Measurements from ENCODE around the gene NEK7. TPM values are rescaled to one million over a fixed set of nuclear protein-coding genes. Genes with fewer than 3 reads are reported as not detected.

The NEK7 gene
- total and polyA plus RNA-seq, 2 of the 8 experiments (the other 6 are each of a cell fraction or from before 2014, with no cell fraction given) = 5.1 to 10.0 TPM

GRCh38 chr1:198151688-198152087 is 5.1 kb upstream of the NEK7 start:
- Histone ChIP-seq H3K27me3 (replicated peaks in 1 of 4; ENCODE audit: control insufficient read depth in 3 of 4, extremely low read depth in 1 of 4, insufficient read depth in 3 of 4, low read length in 3 of 4) (no peaks in the 10 kb centered on the region), H2BK20ac (ENCODE audit: low read length) (no peak overlapping the region), H4K5ac (ENCODE audit: insufficient read length, low read depth, low read length) (no peak overlapping the region), H2BK15ac (ENCODE audit: low read length) (no peak overlapping the region), H3K23me2 (ENCODE audit: low read depth, low read length) (no peaks in the 10 kb centered on the region), H2BK5ac (ENCODE audit: low read depth, low read length) (no peak overlapping the region), H3K9ac (replicated peaks in 1 of 4; ENCODE audit: extremely low read depth in 1 of 4, low read depth in 3 of 4, low read length in 3 of 4) (no peak overlapping the region), H4K20me1 (replicated peaks in 1 of 2; ENCODE audit: control insufficient read depth in 1 of 2, insufficient read depth in 2 of 2, low read length in 2 of 2) (no peaks in the 10 kb centered on the region), H2BK12ac (ENCODE audit: low read depth, low read length) (no peak overlapping the region), H3K18ac (ENCODE audit: extremely low read depth, low read length) (no peak overlapping the region), H3K4me3 (ENCODE audit: extremely low read depth in 1 of 4, insufficient read depth in 2 of 4, low read depth in 3 of 4, low read length in 4 of 4) (no peak overlapping the region), H3K36me3 (ENCODE audit: control insufficient read depth in 2 of 4, insufficient read depth in 4 of 4, low read length in 3 of 4) (no peaks in the 10 kb centered on the region), H3K4me1 (replicated peaks in 1 of 4; ENCODE audit: control insufficient read depth in 3 of 4, insufficient read depth in 4 of 4, low read length in 3 of 4) (peaks cover 0 to 2% (median 0%) of the 10 kb centered on the region in 4 experiments; a peak in 4 of 7 replicates), H2BK120ac (replicated peaks; ENCODE audit: low read depth, low read length) (no peak overlapping the region), H3K27ac (ENCODE audit: low read depth, low read length) (no peak overlapping the region), H3K23ac (ENCODE audit: insufficient read length) (no peak overlapping the region), H3K9me3 (ENCODE audit: insufficient read depth in 2 of 2, low read depth in 1 of 2, low read length in 1 of 2) (no peaks in the 10 kb centered on the region), H4K8ac (ENCODE audit: extremely low read depth, insufficient read depth, low read length) (no peak overlapping the region), H3K14ac (ENCODE audit: insufficient read length) (no peak overlapping the region), H3K4ac (replicated peaks; ENCODE audit: insufficient read length, low read depth, low read length) (no peak overlapping the region), H2AK5ac (ENCODE audit: low read depth, low read length) (no peak overlapping the region), H2AFZ (ENCODE audit: low read length) (no peak overlapping the region), H3K79me2 (ENCODE audit: control insufficient read depth in 1 of 2, insufficient read depth in 2 of 2, low read length in 2 of 2) (no peaks in the 10 kb centered on the region), H3K4me2 (ENCODE audit: insufficient read depth in 1 of 2, low read depth in 2 of 2, low read length in 2 of 2) (no peak overlapping the region), H3K56ac (replicated peaks; ENCODE audit: insufficient read length, low read depth, low read length) (no peak overlapping the region), H3K79me1 (ENCODE audit: low read depth, low read length) (no peaks in the 10 kb centered on the region), H4K91ac (replicated peaks; ENCODE audit: insufficient read length, low read length) (no peak overlapping the region)
- ChIA-PET POLR2A (ENCODE audit: partially characterized antibody) (no interaction called here), CTCF (ENCODE audit: partially characterized antibody) (interaction anchor here (0.5 kb wide), 1 partner anchor 86 kb away, joined by 3 read pairs; no protein-coding TSS in a partner anchor)
- TF ChIP-seq EP300 (IDR thresholded peaks at IDR 0.05; ENCODE audit: borderline replicate concordance in 1 of 2, low read depth in 2 of 2, low read length in 2 of 2) = no peak
- TF ChIP-seq TEAD4 (IDR thresholded peaks at IDR 0.05; ENCODE audit: low read depth, low read length) = no peak
- TF ChIP-seq MAX (IDR thresholded peaks at IDR 0.05) = no peak
- TF ChIP-seq POLR2AphosphoS5 (IDR thresholded peaks at IDR 0.05; ENCODE audit: low read depth, low read length) = no peak
- TF ChIP-seq ASH2L (IDR thresholded peaks at IDR 0.05; ENCODE audit: low read length) = no peak
- no peak for DNase-seq (ENCODE audit: low read depth in 1 of 2, low spot score in 2 of 2)
- FAIRE-seq = no peak
- 90% methylated on average over 2 of the region's 2 CpGs; no CpG with 5 or more reads in 1 of the 2 experiments for WGBS, 2 experiments (ENCODE audit: extremely low coverage in 1 of 2, insufficient coverage in 1 of 2, insufficient read length in 1 of 2, insufficient replicate concordance in 2 of 2, low coverage in 1 of 2, low lambda C conversion rate in 2 of 2, missing lambda C conversion rate in 1 of 2)

Measured in H1 (cell line).